GM23338 (cell line): ENCODE measurements around the gene S100A7A.

ENCODE experiments used
- CREB1 ChIP-seq: fragments of 250-450 bp; sonication (Bioruptor Pico); IDR thresholded peaks from 2 replicates; pipeline ENCODE4 v1.5.0; 2020; ENCODE audit warnings: low read depth, mild to moderate bottlenecking, moderate library complexity
- EZH2 ChIP-seq: fragments of 200-600 bp; sonication (generic); IDR thresholded peaks from one replicate; pipeline ENCODE4 v1.8.0; 2017; ENCODE audit warnings: antibody characterized with exemption, mild to moderate bottlenecking, low read depth; ENCODE audit not compliant: unreplicated experiment
- EZH2phosphoT487 ChIP-seq: fragments of 200-600 bp; sonication (generic); IDR thresholded peaks from one replicate; pipeline ENCODE4 v1.8.1; 2018; ENCODE audit warnings: antibody characterized with exemption; ENCODE audit not compliant: unreplicated experiment
- JUNB ChIP-seq: IDR thresholded peaks from one replicate; pipeline ENCODE4 v1.6.1; 2016; ENCODE audit warnings: antibody characterized with exemption; ENCODE audit not compliant: unreplicated experiment
- POLR2AphosphoS5 ChIP-seq: IDR thresholded peaks from 2 replicates; pipeline ENCODE4 v1.6.1; 2016; ENCODE audit warnings: antibody characterized with exemption, low read depth
- ZNF331 ChIP-seq: fragments of 250-450 bp; sonication (Bioruptor Pico); IDR thresholded peaks from 2 replicates; pipeline ENCODE4 v1.5.0; 2020; ENCODE audit warnings: low read depth, mild to moderate bottlenecking, moderate library complexity
- TF ChIP-seq, protein P1 (sequence below), 2 experiments: fragments of 200-600 bp in 1 of 2; sonication (generic) in 1 of 2; conservative IDR thresholded peaks; 2 replicates each; pipeline versions ENCODE4 v1.5.1 to v1.6.1; 2016 to 2017; ENCODE audit warnings: antibody characterized with exemption in 2 of 2, low read depth in 2 of 2, mild to moderate bottlenecking in 2 of 2, moderate library complexity in 1 of 2
- TF ChIP-seq, protein P2 (sequence below): IDR thresholded peaks from one replicate; pipeline ENCODE4 v1.6.1; 2018; ENCODE audit warnings: antibody characterized with exemption; ENCODE audit not compliant: unreplicated experiment
- TF ChIP-seq, protein P3 (sequence below): IDR thresholded peaks from 2 replicates; pipeline ENCODE4 v1.6.1; 2016; ENCODE audit warnings: antibody characterized with exemption
- TF ChIP-seq, protein P4 (sequence below): fragments of 250-450 bp; sonication (Bioruptor Pico); IDR thresholded peaks from 2 replicates; pipeline ENCODE4 v1.5.0; 2020; ENCODE audit warnings: mild to moderate bottlenecking, moderate library complexity

DNA sequence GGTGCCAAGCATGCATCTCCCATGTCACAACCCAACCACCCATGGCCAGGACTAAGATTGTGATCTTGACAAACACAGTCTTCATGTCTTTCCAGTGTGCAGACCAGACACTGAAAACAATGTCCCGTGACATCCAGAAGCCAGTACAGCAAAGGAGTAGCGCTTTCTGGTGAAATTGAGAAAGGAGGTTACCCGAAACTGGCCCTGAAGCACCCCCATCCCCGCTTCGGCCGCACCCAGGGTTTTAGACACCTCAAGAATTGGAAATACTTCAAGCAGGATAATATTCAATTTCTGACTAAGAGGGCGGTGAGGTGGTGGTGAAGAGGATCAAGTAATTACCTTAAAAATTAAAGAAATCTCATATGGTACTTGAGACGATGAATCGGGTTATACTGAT, 14.9 kb upstream of the S100A7A start:
- TF ChIP-seq EZH2 (no peak), JUNB (no peak), POLR2AphosphoS5 (no peak), CREB1 (CRISPR knock-in tag) (no peak), ZNF331 (CRISPR knock-in tag) (no peak), EZH2phosphoT487 (no peak)
- TF ChIP-seq, protein P1, sequence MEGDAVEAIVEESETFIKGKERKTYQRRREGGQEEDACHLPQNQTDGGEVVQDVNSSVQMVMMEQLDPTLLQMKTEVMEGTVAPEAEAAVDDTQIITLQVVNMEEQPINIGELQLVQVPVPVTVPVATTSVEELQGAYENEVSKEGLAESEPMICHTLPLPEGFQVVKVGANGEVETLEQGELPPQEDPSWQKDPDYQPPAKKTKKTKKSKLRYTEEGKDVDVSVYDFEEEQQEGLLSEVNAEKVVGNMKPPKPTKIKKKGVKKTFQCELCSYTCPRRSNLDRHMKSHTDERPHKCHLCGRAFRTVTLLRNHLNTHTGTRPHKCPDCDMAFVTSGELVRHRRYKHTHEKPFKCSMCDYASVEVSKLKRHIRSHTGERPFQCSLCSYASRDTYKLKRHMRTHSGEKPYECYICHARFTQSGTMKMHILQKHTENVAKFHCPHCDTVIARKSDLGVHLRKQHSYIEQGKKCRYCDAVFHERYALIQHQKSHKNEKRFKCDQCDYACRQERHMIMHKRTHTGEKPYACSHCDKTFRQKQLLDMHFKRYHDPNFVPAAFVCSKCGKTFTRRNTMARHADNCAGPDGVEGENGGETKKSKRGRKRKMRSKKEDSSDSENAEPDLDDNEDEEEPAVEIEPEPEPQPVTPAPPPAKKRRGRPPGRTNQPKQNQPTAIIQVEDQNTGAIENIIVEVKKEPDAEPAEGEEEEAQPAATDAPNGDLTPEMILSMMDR (conservative IDR thresholded peaks at IDR 0.05; ENCODE audit: low read depth in 2 of 2) = no peak
- TF ChIP-seq, protein P2, sequence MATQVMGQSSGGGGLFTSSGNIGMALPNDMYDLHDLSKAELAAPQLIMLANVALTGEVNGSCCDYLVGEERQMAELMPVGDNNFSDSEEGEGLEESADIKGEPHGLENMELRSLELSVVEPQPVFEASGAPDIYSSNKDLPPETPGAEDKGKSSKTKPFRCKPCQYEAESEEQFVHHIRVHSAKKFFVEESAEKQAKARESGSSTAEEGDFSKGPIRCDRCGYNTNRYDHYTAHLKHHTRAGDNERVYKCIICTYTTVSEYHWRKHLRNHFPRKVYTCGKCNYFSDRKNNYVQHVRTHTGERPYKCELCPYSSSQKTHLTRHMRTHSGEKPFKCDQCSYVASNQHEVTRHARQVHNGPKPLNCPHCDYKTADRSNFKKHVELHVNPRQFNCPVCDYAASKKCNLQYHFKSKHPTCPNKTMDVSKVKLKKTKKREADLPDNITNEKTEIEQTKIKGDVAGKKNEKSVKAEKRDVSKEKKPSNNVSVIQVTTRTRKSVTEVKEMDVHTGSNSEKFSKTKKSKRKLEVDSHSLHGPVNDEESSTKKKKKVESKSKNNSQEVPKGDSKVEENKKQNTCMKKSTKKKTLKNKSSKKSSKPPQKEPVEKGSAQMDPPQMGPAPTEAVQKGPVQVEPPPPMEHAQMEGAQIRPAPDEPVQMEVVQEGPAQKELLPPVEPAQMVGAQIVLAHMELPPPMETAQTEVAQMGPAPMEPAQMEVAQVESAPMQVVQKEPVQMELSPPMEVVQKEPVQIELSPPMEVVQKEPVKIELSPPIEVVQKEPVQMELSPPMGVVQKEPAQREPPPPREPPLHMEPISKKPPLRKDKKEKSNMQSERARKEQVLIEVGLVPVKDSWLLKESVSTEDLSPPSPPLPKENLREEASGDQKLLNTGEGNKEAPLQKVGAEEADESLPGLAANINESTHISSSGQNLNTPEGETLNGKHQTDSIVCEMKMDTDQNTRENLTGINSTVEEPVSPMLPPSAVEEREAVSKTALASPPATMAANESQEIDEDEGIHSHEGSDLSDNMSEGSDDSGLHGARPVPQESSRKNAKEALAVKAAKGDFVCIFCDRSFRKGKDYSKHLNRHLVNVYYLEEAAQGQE = no peak
- TF ChIP-seq, protein P3, sequence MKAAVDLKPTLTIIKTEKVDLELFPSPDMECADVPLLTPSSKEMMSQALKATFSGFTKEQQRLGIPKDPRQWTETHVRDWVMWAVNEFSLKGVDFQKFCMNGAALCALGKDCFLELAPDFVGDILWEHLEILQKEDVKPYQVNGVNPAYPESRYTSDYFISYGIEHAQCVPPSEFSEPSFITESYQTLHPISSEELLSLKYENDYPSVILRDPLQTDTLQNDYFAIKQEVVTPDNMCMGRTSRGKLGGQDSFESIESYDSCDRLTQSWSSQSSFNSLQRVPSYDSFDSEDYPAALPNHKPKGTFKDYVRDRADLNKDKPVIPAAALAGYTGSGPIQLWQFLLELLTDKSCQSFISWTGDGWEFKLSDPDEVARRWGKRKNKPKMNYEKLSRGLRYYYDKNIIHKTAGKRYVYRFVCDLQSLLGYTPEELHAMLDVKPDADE = no peak
- TF ChIP-seq, protein P4, sequence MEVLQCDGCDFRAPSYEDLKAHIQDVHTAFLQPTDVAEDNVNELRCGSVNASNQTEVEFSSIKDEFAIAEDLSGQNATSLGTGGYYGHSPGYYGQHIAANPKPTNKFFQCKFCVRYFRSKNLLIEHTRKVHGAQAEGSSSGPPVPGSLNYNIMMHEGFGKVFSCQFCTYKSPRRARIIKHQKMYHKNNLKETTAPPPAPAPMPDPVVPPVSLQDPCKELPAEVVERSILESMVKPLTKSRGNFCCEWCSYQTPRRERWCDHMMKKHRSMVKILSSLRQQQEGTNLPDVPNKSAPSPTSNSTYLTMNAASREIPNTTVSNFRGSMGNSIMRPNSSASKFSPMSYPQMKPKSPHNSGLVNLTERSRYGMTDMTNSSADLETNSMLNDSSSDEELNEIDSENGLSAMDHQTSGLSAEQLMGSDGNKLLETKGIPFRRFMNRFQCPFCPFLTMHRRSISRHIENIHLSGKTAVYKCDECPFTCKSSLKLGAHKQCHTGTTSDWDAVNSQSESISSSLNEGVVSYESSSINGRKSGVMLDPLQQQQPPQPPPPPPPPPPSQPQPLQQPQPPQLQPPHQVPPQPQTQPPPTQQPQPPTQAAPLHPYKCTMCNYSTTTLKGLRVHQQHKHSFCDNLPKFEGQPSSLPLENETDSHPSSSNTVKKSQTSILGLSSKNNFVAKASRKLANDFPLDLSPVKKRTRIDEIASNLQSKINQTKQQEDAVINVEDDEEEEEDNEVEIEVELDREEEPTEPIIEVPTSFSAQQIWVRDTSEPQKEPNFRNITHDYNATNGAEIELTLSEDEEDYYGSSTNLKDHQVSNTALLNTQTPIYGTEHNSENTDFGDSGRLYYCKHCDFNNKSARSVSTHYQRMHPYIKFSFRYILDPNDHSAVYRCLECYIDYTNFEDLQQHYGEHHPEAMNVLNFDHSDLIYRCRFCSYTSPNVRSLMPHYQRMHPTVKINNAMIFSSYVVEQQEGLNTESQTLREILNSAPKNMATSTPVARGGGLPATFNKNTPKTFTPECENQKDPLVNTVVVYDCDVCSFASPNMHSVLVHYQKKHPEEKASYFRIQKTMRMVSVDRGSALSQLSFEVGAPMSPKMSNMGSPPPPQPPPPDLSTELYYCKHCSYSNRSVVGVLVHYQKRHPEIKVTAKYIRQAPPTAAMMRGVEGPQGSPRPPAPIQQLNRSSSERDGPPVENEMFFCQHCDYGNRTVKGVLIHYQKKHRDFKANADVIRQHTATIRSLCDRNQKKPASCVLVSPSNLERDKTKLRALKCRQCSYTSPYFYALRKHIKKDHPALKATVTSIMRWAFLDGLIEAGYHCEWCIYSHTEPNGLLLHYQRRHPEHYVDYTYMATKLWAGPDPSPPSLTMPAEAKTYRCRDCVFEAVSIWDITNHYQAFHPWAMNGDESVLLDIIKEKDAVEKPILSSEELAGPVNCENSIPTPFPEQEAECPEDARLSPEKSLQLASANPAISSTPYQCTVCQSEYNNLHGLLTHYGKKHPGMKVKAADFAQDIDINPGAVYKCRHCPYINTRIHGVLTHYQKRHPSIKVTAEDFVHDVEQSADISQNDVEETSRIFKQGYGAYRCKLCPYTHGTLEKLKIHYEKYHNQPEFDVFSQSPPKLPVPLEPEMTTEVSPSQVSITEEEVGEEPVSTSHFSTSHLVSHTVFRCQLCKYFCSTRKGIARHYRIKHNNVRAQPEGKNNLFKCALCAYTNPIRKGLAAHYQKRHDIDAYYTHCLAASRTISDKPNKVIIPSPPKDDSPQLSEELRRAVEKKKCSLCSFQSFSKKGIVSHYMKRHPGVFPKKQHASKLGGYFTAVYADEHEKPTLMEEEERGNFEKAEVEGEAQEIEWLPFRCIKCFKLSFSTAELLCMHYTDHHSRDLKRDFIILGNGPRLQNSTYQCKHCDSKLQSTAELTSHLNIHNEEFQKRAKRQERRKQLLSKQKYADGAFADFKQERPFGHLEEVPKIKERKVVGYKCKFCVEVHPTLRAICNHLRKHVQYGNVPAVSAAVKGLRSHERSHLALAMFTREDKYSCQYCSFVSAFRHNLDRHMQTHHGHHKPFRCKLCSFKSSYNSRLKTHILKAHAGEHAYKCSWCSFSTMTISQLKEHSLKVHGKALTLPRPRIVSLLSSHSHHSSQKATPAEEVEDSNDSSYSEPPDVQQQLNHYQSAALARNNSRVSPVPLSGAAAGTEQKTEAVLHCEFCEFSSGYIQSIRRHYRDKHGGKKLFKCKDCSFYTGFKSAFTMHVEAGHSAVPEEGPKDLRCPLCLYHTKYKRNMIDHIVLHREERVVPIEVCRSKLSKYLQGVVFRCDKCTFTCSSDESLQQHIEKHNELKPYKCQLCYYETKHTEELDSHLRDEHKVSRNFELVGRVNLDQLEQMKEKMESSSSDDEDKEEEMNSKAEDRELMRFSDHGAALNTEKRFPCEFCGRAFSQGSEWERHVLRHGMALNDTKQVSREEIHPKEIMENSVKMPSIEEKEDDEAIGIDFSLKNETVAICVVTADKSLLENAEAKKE (CRISPR knock-in tag) = no peak
